Measurements from ENCODE around the gene PKIG.
A peak's percentile ranks its signal among the peaks of the same experiment; 100 is the strongest.

Gene PKIG

DNA sequence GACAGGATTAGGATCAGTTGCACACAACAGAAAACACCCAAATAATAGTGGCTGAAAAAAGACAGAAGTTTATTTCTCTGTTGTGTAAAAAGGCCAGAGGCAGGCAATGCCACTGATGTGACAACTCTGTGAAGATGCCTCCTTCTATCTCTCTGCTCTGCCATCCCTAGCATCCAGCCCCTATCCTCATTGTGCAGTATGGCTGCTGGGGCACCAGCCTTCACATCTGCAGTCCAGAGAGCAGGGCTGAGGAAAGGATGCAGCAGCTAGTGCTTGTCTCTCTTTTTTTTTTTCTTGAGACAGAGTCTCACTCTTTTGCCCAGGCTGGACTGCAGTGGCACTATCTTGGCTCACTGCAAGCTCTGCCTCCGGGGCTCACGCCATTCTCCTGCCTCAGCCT lies 75.5 kb downstream of the PKIG start:
- no peaks in the 10 kb centered on the region for H3K27me3 ChIP-seq (ENCODE audit: insufficient read depth, poor library complexity, severe bottlenecking)
- no peak overlapping the region for H3K27ac ChIP-seq (replicated peaks)
- no peak overlapping the region for H3K4me3 ChIP-seq (replicated peaks; ENCODE audit: insufficient read depth, low read length)
- TF ChIP-seq GABPA (IDR thresholded peaks at IDR 0.05; ENCODE audit: low read depth), result no peak
- TF ChIP-seq, protein P1, sequence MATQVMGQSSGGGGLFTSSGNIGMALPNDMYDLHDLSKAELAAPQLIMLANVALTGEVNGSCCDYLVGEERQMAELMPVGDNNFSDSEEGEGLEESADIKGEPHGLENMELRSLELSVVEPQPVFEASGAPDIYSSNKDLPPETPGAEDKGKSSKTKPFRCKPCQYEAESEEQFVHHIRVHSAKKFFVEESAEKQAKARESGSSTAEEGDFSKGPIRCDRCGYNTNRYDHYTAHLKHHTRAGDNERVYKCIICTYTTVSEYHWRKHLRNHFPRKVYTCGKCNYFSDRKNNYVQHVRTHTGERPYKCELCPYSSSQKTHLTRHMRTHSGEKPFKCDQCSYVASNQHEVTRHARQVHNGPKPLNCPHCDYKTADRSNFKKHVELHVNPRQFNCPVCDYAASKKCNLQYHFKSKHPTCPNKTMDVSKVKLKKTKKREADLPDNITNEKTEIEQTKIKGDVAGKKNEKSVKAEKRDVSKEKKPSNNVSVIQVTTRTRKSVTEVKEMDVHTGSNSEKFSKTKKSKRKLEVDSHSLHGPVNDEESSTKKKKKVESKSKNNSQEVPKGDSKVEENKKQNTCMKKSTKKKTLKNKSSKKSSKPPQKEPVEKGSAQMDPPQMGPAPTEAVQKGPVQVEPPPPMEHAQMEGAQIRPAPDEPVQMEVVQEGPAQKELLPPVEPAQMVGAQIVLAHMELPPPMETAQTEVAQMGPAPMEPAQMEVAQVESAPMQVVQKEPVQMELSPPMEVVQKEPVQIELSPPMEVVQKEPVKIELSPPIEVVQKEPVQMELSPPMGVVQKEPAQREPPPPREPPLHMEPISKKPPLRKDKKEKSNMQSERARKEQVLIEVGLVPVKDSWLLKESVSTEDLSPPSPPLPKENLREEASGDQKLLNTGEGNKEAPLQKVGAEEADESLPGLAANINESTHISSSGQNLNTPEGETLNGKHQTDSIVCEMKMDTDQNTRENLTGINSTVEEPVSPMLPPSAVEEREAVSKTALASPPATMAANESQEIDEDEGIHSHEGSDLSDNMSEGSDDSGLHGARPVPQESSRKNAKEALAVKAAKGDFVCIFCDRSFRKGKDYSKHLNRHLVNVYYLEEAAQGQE (IDR thresholded peaks at IDR 0.05; ENCODE audit: insufficient replicate concordance, low read depth), result no peak
- no peak for TF ChIP-seq SPI1 (IDR thresholded peaks at IDR 0.05; ENCODE audit: borderline replicate concordance, low read depth)
- TF ChIP-seq POLR2AphosphoS5 (IDR thresholded peaks at IDR 0.05; ENCODE audit: low read depth), result no peak
- TF ChIP-seq, protein P2, sequence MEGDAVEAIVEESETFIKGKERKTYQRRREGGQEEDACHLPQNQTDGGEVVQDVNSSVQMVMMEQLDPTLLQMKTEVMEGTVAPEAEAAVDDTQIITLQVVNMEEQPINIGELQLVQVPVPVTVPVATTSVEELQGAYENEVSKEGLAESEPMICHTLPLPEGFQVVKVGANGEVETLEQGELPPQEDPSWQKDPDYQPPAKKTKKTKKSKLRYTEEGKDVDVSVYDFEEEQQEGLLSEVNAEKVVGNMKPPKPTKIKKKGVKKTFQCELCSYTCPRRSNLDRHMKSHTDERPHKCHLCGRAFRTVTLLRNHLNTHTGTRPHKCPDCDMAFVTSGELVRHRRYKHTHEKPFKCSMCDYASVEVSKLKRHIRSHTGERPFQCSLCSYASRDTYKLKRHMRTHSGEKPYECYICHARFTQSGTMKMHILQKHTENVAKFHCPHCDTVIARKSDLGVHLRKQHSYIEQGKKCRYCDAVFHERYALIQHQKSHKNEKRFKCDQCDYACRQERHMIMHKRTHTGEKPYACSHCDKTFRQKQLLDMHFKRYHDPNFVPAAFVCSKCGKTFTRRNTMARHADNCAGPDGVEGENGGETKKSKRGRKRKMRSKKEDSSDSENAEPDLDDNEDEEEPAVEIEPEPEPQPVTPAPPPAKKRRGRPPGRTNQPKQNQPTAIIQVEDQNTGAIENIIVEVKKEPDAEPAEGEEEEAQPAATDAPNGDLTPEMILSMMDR (IDR thresholded peaks at IDR 0.05; ENCODE audit: insufficient read depth, low read length), result no peak
- DNase-seq (ENCODE audit: low read depth in 1 of 2, low spot score in 1 of 2), result no peak

DNA sequence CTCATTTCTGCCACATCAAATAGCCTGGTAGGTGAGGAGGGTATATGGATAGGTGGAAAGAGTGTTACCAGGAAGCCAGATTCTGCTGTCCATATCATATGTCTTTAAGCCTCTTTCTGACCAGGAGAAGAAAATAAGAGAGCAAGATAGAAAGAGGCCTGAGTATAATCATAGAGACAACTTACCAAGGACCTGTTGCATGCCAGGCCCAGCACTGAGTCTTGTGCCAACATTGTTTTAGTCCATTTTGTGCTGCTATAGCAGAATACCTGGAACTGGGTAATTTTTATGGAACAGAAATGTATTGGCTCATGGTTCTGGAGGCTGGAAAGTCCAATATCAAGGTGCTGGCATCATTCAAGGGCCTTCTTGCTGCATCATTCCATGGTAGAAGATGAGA lies 76.4 kb downstream of the PKIG start:
- TF ChIP-seq, protein P2 (IDR thresholded peaks at IDR 0.05; ENCODE audit: insufficient read depth, low read length), result no peak
- TF ChIP-seq SPI1 (IDR thresholded peaks at IDR 0.05; ENCODE audit: borderline replicate concordance, low read depth), result no peak
- no peak overlapping the region for H3K27ac ChIP-seq (replicated peaks)
- no peak for DNase-seq (ENCODE audit: low read depth in 1 of 2, low spot score in 1 of 2)
- H3K4me3 ChIP-seq (replicated peaks; ENCODE audit: insufficient read depth, low read length), result no peak overlapping the region
- no peaks in the 10 kb centered on the region for H3K27me3 ChIP-seq (ENCODE audit: insufficient read depth, poor library complexity, severe bottlenecking)

DNA sequence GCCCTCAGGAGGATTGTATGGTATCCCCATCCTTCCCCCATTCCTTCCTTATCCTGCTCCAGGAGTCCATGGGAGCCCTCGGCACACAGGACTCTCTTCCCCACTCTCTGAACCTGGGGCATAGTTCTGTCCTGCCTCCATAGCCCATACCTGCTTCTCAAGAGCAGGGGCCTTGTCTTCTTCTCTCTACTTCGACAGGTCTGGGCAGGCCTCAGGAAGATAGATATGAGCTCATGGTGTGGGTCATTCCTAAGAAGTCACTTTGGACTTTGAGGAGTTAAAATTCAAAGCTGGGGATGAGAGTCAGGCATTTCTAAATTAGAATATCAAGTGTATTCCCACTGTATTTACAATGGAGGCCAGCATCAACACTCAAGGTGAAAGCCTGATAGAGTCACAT lies 77.6 kb downstream of the PKIG start:
- TF ChIP-seq, protein P1 (IDR thresholded peaks at IDR 0.05; ENCODE audit: insufficient replicate concordance, low read depth), result no peak
- no peak for TF ChIP-seq GABPA (IDR thresholded peaks at IDR 0.05; ENCODE audit: low read depth)
- TF ChIP-seq POLR2AphosphoS5 (IDR thresholded peaks at IDR 0.05; ENCODE audit: low read depth), result no peak
- TF ChIP-seq SPI1 (IDR thresholded peaks at IDR 0.05; ENCODE audit: borderline replicate concordance, low read depth), result no peak
- TF ChIP-seq, protein P2 (IDR thresholded peaks at IDR 0.05; ENCODE audit: insufficient read depth, low read length), result no peak
- no peak for DNase-seq (ENCODE audit: low read depth in 1 of 2, low spot score in 1 of 2)
- no peak overlapping the region for H3K27ac ChIP-seq (replicated peaks)

DNA sequence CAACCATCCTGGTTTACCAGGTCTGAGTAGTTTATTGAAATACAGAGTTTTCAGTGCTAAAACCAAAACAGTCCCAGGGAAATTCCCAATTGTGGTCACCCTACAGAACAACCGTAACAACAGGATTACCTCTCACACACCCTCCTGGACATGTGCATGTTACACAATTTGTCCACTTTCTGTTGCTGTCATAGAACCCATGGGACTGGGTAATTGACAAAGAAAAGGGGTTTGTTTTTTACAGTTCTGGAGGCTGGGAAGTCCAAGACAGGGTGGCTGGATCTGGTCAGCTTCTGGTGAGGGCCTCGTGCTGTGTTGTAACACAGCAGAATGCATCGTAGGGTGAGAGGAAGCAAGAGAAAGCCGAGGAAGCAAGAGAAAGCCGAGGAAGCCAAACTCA lies 78.2 kb downstream of the PKIG start:
- Histone ChIP-seq H3K4me3 (replicated peaks; ENCODE audit: insufficient read depth, low read length) (no peak overlapping the region), H3K27me3 (ENCODE audit: insufficient read depth, poor library complexity, severe bottlenecking) (no peaks in the 10 kb centered on the region), H3K27ac (replicated peaks) (peak overlapping the region; percentile 27; the same call in 1 of the 2 replicates)
- peak in 1 of 2 experiments; percentile 48 for DNase-seq (ENCODE audit: low read depth in 1 of 2, low spot score in 1 of 2)
- no peak for TF ChIP-seq GABPA (IDR thresholded peaks at IDR 0.05; ENCODE audit: low read depth)
- TF ChIP-seq POLR2AphosphoS5 (IDR thresholded peaks at IDR 0.05; ENCODE audit: low read depth), result no peak
- TF ChIP-seq, protein P1 (IDR thresholded peaks at IDR 0.05; ENCODE audit: insufficient replicate concordance, low read depth), result no peak
- TF ChIP-seq, protein P2 (IDR thresholded peaks at IDR 0.05; ENCODE audit: insufficient read depth, low read length), result no peak
- TF ChIP-seq SPI1 (IDR thresholded peaks at IDR 0.05; ENCODE audit: borderline replicate concordance, low read depth), result no peak

More for the DNA sequence above, 77.6 kb downstream of the PKIG start:
- Histone ChIP-seq H3K4me3 (replicated peaks; ENCODE audit: insufficient read depth, low read length) (no peak overlapping the region), H3K27me3 (ENCODE audit: insufficient read depth, poor library complexity, severe bottlenecking) (no peaks in the 10 kb centered on the region)

Measured in HL-60 (cell line).